Mesodermal cell (in vitro differentiated cells): ENCODE results near the gene ADGRB3.

Source experiments
- H3K27ac ChIP-seq: 2 replicates; pipeline ENCODE4 v1.7.0; 2013; ENCODE audit warnings: mild to moderate bottlenecking, low read depth, low read length, moderate library complexity; ENCODE audit not compliant: severe bottlenecking
- H3K36me3 ChIP-seq: 2 replicates; pipeline ENCODE4 v1.7.1; 2013; ENCODE audit warnings: mild to moderate bottlenecking, low read length, moderate library complexity; ENCODE audit not compliant: control insufficient read depth, insufficient read depth
- H3K4me1 ChIP-seq: one replicate; pipeline ENCODE4 v1.7.1; 2013; ENCODE audit warnings: mild to moderate bottlenecking, low read length; ENCODE audit not compliant: insufficient read depth, control insufficient read depth, poor library complexity, severe bottlenecking
- H3K4me3 ChIP-seq: 2 replicates; pipeline ENCODE4 v1.7.0; 2013; ENCODE audit warnings: low read length, control low read depth, mild to moderate bottlenecking; ENCODE audit not compliant: insufficient read depth, poor library complexity, severe bottlenecking; ENCODE audit errors: extremely low read depth
- H3K9me3 ChIP-seq: 2 replicates; pipeline ENCODE4 v1.7.1; 2013; ENCODE audit warnings: mild to moderate bottlenecking, low read length, moderate library complexity; ENCODE audit not compliant: control insufficient read depth
- WGBS, 2 experiments: methylation state at CpG; one replicate each; pipeline ENCODE4 v1.1.5; 2013; ENCODE audit warnings: missing lambda C conversion rate in 2 of 2; ENCODE audit not compliant: insufficient coverage in 2 of 2; 5-methylcytosine and 5-hydroxymethylcytosine counted together

ADGRB3 gene

GRCh38 chr6:69022993-69023392 lies 387.9 kb downstream of the ADGRB3 start:
- Histone ChIP-seq H3K27ac (no peak overlapping the region), H3K9me3 (no peaks in the 10 kb centered on the region), H3K36me3 (no peaks in the 10 kb centered on the region), H3K4me3 (no peak overlapping the region), H3K4me1 (peaks cover 13% of the 10 kb centered on the region)
- no CpG with 5 or more reads among the region's 1 CpG for WGBS, 2 experiments

GRCh38 chr6:69026243-69026642 lies 391.2 kb downstream of the ADGRB3 start:
- Histone ChIP-seq H3K4me3 (no peak overlapping the region), H3K9me3 (no peaks in the 10 kb centered on the region), H3K4me1 (peaks cover 4% of the 10 kb centered on the region), H3K27ac (no peak overlapping the region), H3K36me3 (no peaks in the 10 kb centered on the region)
- WGBS, 2 experiments: 91 to 93% methylated on average over 2 to 3 of the region's 3 CpGs

- 50% methylated on average over 2 of the region's 3 CpGs; no CpG with 5 or more reads in 1 of the 2 experiments for WGBS, 2 experiments
- H3K9me3 ChIP-seq: no peaks in the 10 kb centered on the region
- peaks cover 4% of the 10 kb centered on the region for H3K4me1 ChIP-seq
- no peak overlapping the region for H3K4me3 ChIP-seq
- H3K27ac ChIP-seq: no peak overlapping the region
- no peaks in the 10 kb centered on the region for H3K36me3 ChIP-seq
Observed at GRCh38 chr6:69026715-69027114, 391.6 kb downstream of the ADGRB3 start.

GRCh38 chr6:69027861-69028260 lies 392.8 kb downstream of the ADGRB3 start:
- Histone ChIP-seq H3K36me3 (no peaks in the 10 kb centered on the region), H3K4me3 (no peak overlapping the region), H3K27ac (no peak overlapping the region), H3K4me1 (peaks cover 4% of the 10 kb centered on the region), H3K9me3 (no peaks in the 10 kb centered on the region)
- WGBS, 2 experiments: 83% methylated on average over 1 of the region's 1 CpG; no CpG with 5 or more reads in 1 of the 2 experiments

DNA sequence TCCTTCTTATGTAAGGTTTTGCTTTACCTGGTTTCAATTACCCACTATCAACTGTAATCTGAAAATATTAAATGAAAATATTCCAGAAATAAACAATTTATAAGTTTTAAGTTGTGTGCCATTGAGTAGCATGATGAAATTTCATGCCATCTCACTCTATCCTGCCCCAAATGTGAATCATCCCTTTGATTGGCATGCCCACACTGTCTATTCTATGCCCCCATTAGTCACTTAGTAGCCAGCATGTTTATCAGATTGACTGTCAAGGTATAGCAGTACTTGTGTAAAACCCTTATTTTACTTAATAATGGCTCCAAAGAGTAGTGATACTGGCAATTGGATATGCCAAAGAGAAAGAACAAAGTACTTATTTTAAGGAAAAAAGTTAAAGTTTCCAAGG lies 403.8 kb downstream of the ADGRB3 start:
- H3K36me3 ChIP-seq: no peaks in the 10 kb centered on the region
- no peak overlapping the region for H3K27ac ChIP-seq
- H3K9me3 ChIP-seq: no peaks in the 10 kb centered on the region
- H3K4me3 ChIP-seq: no peak overlapping the region
- no peaks in the 10 kb centered on the region for H3K4me1 ChIP-seq

GRCh38 chr6:69042297-69042696 lies 407.2 kb downstream of the ADGRB3 start:
- H3K4me1 ChIP-seq: no peaks in the 10 kb centered on the region
- no peaks in the 10 kb centered on the region for H3K9me3 ChIP-seq
- H3K27ac ChIP-seq: no peak overlapping the region
- H3K4me3 ChIP-seq: no peak overlapping the region
- H3K36me3 ChIP-seq: no peaks in the 10 kb centered on the region
- WGBS, 2 experiments: no CpG with 5 or more reads among the region's 3 CpGs

DNA sequence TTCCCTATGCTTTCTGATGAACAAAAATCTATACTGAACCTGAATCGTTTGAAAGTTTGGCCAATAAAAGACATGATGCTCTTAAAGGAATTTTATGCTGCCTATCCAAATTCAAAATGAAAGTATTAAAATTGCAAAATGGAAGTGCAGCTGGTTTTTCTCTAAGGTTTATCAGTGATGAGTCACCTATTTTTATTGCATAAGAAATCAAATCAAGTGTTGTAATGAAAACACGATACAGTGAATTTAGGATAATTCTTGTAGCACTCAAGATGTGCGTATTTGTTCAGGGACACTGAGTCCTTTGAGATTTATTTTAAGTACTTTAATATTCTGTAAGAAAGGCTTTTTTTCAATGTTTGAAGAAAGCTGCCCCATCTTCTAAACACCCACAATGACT lies 409.5 kb downstream of the ADGRB3 start:
- Histone ChIP-seq H3K36me3 (no peaks in the 10 kb centered on the region), H3K4me1 (no peaks in the 10 kb centered on the region), H3K4me3 (no peak overlapping the region), H3K27ac (no peak overlapping the region), H3K9me3 (no peaks in the 10 kb centered on the region)
- 100% methylated on average over 3 of the region's 3 CpGs for WGBS, 2 experiments

DNA sequence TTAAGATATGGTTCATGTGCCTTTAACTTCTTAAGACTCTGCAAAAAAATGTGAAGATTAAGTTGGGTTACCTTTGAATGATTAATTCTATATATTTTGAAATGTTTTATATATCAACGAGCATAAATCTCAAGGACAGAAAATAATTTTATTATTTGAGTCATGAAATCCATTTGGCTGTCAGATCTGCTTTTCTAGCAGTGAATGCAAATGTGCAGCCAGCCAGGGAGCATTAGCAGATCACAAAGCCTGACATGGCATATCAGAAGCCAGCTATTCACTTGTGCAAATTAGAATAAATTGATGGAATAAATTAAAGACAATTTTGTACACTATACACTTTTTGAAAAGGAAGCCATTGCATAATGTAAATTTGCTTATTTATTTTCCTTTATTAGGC lies 424.3 kb downstream of the ADGRB3 start:
- Histone ChIP-seq H3K4me3 (no peak overlapping the region), H3K9me3 (no peaks in the 10 kb centered on the region), H3K4me1 (no peaks in the 10 kb centered on the region), H3K36me3 (no peaks in the 10 kb centered on the region), H3K27ac (no peak overlapping the region)
- WGBS, 2 experiments: no CpG with 5 or more reads among the region's 1 CpG

DNA sequence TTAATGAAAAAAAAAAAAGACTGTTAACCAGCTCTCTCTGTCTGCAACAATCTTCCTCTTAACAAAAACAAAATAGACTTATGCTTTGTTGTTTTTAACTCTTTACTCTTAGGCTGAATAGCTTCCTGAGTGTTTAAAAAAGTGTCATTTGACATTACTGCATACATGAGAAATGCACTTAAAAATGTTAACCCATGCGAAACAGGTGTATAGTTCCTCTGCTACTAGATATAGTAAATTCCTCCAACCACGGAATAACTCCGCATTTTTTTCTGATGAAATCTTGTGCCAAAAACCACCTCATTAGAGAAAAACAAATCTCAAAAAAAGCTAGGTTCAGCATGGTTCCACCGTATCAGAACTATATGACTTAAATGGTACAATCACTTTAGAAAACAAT lies 426.0 kb downstream of the ADGRB3 start:
- no peaks in the 10 kb centered on the region for H3K4me1 ChIP-seq
- H3K4me3 ChIP-seq: no peak overlapping the region
- H3K27ac ChIP-seq: no peak overlapping the region
- no peaks in the 10 kb centered on the region for H3K36me3 ChIP-seq
- WGBS, 2 experiments: 90% methylated on average over 2 of the region's 4 CpGs; no CpG with 5 or more reads in 1 of the 2 experiments
- no peaks in the 10 kb centered on the region for H3K9me3 ChIP-seq

- Histone ChIP-seq H3K9me3 (no peaks in the 10 kb centered on the region), H3K27ac (no peak overlapping the region), H3K36me3 (no peaks in the 10 kb centered on the region), H3K4me3 (no peak overlapping the region), H3K4me1 (no peaks in the 10 kb centered on the region)
- WGBS, 2 experiments: 100% methylated on average over 1 of the region's 2 CpGs; no CpG with 5 or more reads in 1 of the 2 experiments
Observed at GRCh38 chr6:69063401-69063800, 428.3 kb downstream of the ADGRB3 start.

DNA sequence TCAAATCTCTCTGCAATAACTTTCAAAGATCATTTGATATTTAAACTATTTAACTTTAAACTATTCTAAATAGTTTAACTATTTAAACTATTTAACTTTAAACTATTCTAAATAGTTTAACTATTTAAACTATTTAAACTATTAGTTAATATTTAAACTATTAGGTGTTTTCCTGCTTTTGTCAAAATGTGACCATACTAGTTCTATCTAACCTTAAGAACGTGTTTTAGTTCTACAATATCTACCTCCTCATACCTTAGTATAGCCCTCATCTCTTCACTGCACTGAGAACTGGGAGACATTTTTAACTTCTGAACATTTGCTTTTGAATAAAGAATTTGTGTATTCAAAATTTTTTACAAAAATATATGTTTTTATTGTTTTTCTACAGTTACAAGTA lies 429.1 kb downstream of the ADGRB3 start:
- Histone ChIP-seq H3K36me3 (no peaks in the 10 kb centered on the region), H3K4me3 (no peak overlapping the region), H3K9me3 (no peaks in the 10 kb centered on the region), H3K27ac (no peak overlapping the region), H3K4me1 (no peaks in the 10 kb centered on the region)
- WGBS, 2 experiments: no CpG with 5 or more reads among the region's 1 CpG
